Hepatocyte (in vitro differentiated cells): Measurements from ENCODE around the gene L1TD1.

ENCODE experiments used
- EZH2 ChIP-seq: fragments of 200-600 bp; sonication (generic); IDR thresholded peaks from 2 replicates; pipeline ENCODE4 v1.6.1; 2016; ENCODE audit warnings: antibody characterized with exemption, mild to moderate bottlenecking, borderline replicate concordance
- EZH2phosphoT487 ChIP-seq: fragments of 200-600 bp; sonication (generic); IDR thresholded peaks from one replicate; pipeline ENCODE4 v1.6.1; 2018; ENCODE audit warnings: antibody characterized with exemption, mild to moderate bottlenecking, low read depth, moderate library complexity; ENCODE audit not compliant: unreplicated experiment, severe bottlenecking
- TF ChIP-seq, protein P1 (sequence below): fragments of 200-600 bp; sonication (generic); IDR thresholded peaks from 2 replicates; pipeline ENCODE4 v1.5.1; 2016; ENCODE audit warnings: antibody characterized with exemption, mild to moderate bottlenecking; ENCODE audit not compliant: poor library complexity

DNA sequence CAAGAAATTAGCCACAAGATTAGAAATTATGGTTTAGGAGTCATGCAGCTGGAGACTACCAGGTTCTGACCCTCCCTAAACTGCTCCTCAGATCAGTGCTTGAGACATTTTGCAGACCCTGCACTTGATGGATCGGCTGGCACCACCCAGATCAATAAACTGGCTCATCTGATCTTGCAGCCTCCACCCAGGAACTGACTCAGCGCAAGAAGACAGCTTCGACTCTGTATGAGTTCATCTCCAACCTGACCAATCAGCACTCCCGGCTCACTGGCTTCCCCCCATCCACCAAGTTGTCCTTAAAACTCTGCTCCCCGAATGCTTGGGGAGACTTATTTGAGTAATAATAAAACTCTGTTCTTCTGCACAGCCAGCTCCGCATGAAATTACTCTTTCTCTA, 40.0 kb downstream of the L1TD1 start:
- TF ChIP-seq, protein P1, sequence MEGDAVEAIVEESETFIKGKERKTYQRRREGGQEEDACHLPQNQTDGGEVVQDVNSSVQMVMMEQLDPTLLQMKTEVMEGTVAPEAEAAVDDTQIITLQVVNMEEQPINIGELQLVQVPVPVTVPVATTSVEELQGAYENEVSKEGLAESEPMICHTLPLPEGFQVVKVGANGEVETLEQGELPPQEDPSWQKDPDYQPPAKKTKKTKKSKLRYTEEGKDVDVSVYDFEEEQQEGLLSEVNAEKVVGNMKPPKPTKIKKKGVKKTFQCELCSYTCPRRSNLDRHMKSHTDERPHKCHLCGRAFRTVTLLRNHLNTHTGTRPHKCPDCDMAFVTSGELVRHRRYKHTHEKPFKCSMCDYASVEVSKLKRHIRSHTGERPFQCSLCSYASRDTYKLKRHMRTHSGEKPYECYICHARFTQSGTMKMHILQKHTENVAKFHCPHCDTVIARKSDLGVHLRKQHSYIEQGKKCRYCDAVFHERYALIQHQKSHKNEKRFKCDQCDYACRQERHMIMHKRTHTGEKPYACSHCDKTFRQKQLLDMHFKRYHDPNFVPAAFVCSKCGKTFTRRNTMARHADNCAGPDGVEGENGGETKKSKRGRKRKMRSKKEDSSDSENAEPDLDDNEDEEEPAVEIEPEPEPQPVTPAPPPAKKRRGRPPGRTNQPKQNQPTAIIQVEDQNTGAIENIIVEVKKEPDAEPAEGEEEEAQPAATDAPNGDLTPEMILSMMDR = no peak
- TF ChIP-seq EZH2 = no peak
- no peak for TF ChIP-seq EZH2phosphoT487
